HG03280 (cell line): ENCODE measurements around the gene SLC7A7.
"Not testable (repeated sequence)": the region's sequence is repeated elsewhere in the genome, so short reads cannot be mapped to it uniquely, and the experiment has no call there.

Source experiments
- ATAC-seq: cut with Tn5 transposase; IDR thresholded peaks from one replicate; pipeline ENCODE4 v1.9.1; 2021; ENCODE audit warnings: mild to moderate bottlenecking, moderate library complexity; ENCODE audit not compliant: unreplicated experiment

SLC7A7 gene

GRCh38 chr14:22794551-22794951 is 20.7 kb downstream of the SLC7A7 start:
- no peak for ATAC-seq

- ATAC-seq = no peak
Observed at GRCh38 chr14:22793976-22794375, 21.3 kb downstream of the SLC7A7 start.

DNA sequence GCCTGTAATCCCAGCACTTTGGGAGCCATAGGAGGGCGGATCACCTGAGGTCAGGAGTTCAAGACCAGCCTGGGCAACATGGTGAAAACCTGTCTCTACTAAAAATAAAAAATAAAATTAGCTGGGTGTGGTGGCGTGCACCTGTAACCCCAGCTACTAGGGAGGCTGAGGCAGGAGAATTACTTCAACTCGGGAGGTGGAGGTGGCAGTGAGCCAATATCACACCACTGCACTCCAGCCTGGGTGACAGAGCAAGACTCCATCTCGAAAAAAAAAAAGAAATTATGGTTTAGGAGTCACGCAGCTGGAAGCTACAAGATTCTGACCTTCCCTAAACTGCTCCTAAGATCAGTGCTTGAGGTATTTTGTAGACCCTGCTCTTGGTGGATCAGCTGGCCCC is 21.7 kb downstream of the SLC7A7 start:
- not testable (repeated sequence) for ATAC-seq

DNA sequence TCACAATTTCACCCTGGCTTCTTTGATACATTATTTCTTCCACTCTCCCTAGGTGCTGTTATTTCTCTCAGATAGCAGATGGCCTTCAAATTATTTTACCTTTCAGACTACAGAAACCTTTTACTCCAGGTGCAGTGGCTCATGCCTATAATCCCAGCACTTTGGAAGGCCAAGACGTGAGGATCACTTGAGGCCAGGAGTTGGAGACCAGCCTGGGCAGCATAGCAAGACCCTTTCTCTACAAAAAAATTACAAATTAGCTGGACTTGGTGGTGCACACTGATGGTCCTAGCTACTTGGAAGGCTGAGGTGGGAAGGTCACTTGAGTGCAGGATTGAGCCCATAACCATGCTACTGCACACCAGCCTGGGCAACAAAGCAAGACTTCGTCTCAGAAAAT is 23.1 kb downstream of the SLC7A7 start:
- ATAC-seq = no peak

DNA sequence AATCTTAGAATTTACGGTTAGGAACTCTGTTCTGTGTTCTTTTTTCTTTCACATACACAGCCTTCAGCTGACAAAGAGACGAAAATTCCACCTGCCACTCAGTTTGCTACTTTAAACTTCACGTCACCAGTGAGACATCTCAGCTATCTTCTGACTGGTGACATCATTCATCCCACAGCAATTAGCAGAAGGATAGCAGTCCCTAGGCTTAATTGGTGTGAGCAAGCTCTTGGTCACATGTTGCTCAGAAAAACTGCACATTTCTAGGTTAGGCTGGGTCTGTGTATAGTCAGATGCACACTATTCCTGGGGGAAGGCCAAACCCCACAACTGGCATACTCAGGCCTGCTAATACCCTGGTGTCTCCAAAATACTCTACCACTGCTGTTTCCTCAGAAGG is 23.9 kb downstream of the SLC7A7 start:
- ATAC-seq = no peak

- ATAC-seq = no peak
Observed at GRCh38 chr14:22786685-22787084, 28.6 kb downstream of the SLC7A7 start.

- no peak for ATAC-seq
Observed at GRCh38 chr14:22781301-22781991, 33.8 kb downstream of the SLC7A7 start.

- ATAC-seq = no peak
Observed at GRCh38 chr14:22780941-22781300, 34.3 kb downstream of the SLC7A7 start.

GRCh38 chr14:22780105-22780679 is 35.0 kb downstream of the SLC7A7 start:
- ATAC-seq = no peak

DNA sequence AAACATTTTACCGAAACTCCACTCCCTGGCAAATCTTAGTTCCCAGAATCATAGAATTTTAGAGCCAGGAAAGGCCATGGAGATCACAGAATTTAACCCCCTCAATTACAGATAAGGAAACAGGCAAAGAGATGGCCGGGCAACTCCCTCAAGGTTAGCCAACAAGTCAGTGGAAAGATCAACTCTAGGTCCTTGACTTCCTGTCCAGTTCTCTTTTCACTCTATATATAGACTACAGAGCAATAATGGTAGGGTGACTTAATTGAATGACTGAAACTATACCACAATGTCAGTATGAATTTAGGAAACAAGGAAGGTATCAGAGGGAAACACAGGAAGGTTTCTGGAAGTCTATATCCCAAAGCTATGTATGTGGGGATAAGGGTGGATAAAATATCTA is 37.2 kb downstream of the SLC7A7 start:
- ATAC-seq = no peak

DNA sequence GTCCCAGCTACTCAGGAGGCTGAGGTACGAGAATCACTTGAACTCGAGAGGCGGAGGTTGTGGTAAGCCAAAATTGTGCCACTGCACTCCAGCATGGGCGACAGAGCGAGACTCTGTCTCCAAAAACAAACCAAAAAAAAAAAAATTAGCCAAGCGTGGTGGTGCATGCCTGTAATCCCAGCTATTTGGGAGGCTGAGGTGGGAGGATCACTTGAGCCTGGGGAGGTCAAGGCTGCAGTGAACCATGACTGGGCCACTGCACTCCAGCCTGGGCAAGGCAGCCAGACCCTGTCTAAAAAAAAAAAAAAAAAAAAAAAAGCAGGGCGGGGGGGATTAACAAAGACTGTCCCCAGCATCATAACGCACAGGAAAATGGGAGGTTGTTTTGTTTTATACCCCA is 38.4 kb downstream of the SLC7A7 start:
- ATAC-seq = not testable (repeated sequence)

- ATAC-seq = no peak
Observed at GRCh38 chr14:22776215-22776614, 39.0 kb downstream of the SLC7A7 start.

GRCh38 chr14:22774011-22774706 is 41.1 kb downstream of the SLC7A7 start:
- ATAC-seq = no peak

- ATAC-seq = no peak
Observed at GRCh38 chr14:22773162-22774010, 41.8 kb downstream of the SLC7A7 start.

- ATAC-seq = no peak
Observed at GRCh38 chr14:22772725-22773124, 42.5 kb downstream of the SLC7A7 start.

DNA sequence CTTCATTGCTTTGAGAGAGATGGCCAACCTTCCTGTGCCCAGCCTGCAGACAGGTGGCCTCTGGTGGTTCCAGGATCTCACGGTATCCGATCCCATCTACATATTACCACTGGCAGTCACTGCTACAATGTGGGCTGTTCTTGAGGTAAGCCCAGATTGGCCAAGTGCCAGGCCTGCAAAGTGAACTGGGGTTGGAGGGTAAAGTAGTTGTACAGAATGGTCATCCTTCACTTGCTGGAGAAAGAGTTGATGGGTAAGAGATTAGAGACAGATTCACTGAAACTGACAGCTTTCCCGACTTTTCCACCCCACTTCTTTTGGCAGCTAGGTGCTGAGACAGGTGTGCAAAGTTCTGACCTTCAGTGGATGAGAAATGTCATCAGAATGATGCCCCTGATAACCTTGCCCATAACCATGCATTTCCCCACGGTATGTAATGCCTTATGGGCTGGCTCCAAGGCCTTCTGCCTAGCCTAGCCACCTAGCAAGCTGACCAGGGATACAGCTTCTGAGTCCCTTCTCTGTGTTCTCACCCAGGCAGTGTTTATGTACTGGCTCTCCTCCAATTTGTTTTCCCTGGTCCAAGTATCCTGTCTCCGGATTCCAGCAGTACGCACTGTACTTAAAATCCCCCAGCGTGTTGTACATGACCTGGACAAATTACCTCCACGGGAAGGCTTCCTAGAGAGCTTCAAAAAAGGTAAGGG is 44.6 kb downstream of the SLC7A7 start:
- no peak for ATAC-seq

- no peak for ATAC-seq
Observed at GRCh38 chr14:22769369-22769768, 45.9 kb downstream of the SLC7A7 start.

GRCh38 chr14:22768947-22769346 is 46.3 kb downstream of the SLC7A7 start:
- ATAC-seq = no peak

DNA sequence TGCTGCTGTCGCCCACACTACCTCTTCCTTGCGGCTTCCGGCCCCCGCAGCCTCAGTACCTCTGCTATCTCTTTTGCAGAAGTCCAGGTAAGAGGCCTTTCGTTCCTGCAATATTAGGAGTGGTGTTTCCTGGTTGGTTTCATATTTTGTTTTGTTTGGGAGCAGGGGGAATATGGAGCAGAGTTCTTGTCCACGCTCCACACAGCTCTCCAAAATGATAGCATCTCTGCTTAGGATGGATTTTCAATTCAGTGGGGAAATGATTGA is 48.0 kb downstream of the SLC7A7 start:
- no peak for ATAC-seq

- peak; percentile 79 for ATAC-seq
Observed at GRCh38 chr14:22766457-22767322, 48.5 kb downstream of the SLC7A7 start, which contains the start of gene OXA1L. TSS of gene OXA1L (plus strand) at chr14:22766688. CDS start at chr14:22766702, 14 bp downstream.
